ENCODE data around the gene PRPF39. TPM values are rescaled to one million over a fixed set of nuclear protein-coding genes. Genes with fewer than 3 reads are reported as not detected.
A peak's percentile ranks its signal among the peaks of the same experiment; 100 is the strongest.

Gene PRPF39
- total and polyA plus RNA-seq, 2 of the 13 experiments (the other 11 are each of a cell fraction or from before 2014, with no cell fraction given): 44.2 to 65.0 TPM

DNA sequence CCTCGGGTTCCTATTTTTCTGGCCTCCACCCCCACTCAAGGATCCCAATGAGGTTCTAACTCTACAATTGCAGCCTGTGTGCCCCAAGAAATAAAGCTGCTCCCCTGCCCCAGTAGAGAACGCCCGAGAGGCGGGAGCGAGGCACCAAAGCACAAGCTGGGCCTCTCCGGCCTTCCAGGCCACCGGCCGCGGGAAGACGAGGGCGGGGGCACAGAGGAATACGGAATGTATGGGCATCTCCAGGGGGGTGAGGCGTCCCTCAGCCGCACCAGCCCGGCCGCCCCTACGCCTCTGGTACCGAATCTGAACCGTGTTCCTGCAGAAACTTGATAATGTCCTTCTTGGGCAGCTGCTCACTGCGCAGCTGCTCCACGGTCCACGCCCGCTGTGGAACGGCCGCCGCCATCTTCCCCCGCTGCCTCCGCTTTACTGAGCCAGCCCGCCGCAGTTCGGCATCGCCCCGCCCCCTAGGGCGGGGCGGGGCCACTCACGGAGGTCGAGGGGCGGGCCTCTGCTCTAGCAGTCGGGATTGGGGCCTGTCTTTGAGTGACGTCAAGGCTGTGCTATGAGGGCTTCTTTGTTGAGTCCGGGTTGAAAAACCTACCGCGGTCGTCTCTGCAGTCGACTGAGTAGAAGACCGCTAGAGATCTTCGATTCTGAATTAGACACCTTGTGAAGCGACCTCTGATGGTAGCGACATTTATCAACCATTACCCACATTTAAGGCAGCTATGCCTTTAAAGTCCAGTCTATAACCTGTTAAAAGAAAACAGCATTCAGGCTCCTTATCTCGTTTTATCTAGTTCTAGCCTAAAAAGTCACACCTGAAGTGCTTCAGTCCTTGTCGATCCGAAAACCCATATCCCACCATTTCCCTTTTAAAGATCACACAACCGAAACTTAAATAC, 50.4 kb downstream of the PRPF39 start, which contains the start of gene FKBP3 (continued):
- TF ChIP-seq, protein P1, sequence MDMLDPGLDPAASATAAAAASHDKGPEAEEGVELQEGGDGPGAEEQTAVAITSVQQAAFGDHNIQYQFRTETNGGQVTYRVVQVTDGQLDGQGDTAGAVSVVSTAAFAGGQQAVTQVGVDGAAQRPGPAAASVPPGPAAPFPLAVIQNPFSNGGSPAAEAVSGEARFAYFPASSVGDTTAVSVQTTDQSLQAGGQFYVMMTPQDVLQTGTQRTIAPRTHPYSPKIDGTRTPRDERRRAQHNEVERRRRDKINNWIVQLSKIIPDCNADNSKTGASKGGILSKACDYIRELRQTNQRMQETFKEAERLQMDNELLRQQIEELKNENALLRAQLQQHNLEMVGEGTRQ (IDR thresholded peaks at IDR 0.05; ENCODE audit: low read depth, low read length): no peak
- TF ChIP-seq, protein P1 (CRISPR knock-in tag; IDR thresholded peaks at IDR 0.05; ENCODE audit: borderline replicate concordance): no peak
- TF ChIP-seq CBX2 (IDR thresholded peaks at IDR 0.05; ENCODE audit: low read depth, low read length) (no peak), CBX2 (CRISPR knock-in tag; IDR thresholded peaks at IDR 0.05; ENCODE audit: low read depth) (no peak), ZFY (CRISPR knock-in tag; IDR thresholded peaks at IDR 0.05) (peak; percentile 98), ZFP36L1 (CRISPR knock-in tag; IDR thresholded peaks at IDR 0.05) (no peak), POLR2G (IDR thresholded peaks at IDR 0.05; ENCODE audit: low read depth, low read length) (peak; percentile 92), CENPX (CRISPR knock-in tag; IDR thresholded peaks at IDR 0.05) (no peak), ZFP41 (CRISPR knock-in tag; IDR thresholded peaks at IDR 0.05; ENCODE audit: borderline replicate concordance) (no peak), ZNF788 (CRISPR knock-in tag; IDR thresholded peaks at IDR 0.05; ENCODE audit: borderline replicate concordance) (no peak), ZNF619 (CRISPR knock-in tag; IDR thresholded peaks at IDR 0.05) (no peak; the same call in 1 of the 2 replicates), ZNF296 (CRISPR knock-in tag; conservative IDR thresholded peaks at IDR 0.05) (0 out of 2 replicates have a peak, but pooled peaks have one; percentile 63), CENPT (CRISPR knock-in tag; IDR thresholded peaks at IDR 0.05; ENCODE audit: low read depth) (no peak), RAD21 (CRISPR knock-in tag; IDR thresholded peaks at IDR 0.05) (0 out of 2 replicates have a peak, but pooled peaks have one; percentile 22), HOXA5 (CRISPR knock-in tag; IDR thresholded peaks at IDR 0.05) (peak; percentile 47; the same call in 1 of the 2 replicates), ZNF263 (CRISPR knock-in tag; IDR thresholded peaks at IDR 0.05) (no peak; the same call in 1 of the 2 replicates), PITX1 (CRISPR knock-in tag; IDR thresholded peaks at IDR 0.05) (peak; percentile 30; the same call in 1 of the 2 replicates), SP140L (CRISPR knock-in tag; IDR thresholded peaks at IDR 0.05; ENCODE audit: borderline replicate concordance) (peak; percentile 18; the same call in 1 of the 2 replicates), FOXK1 (CRISPR knock-in tag; IDR thresholded peaks at IDR 0.05; ENCODE audit: borderline replicate concordance, low read depth) (peak; percentile 56; the same call in 1 of the 2 replicates), GTF2F1 (IDR thresholded peaks at IDR 0.05; ENCODE audit: low read length) (0 out of 2 replicates have a peak, but pooled peaks have one; percentile 10), PHF20 (CRISPR knock-in tag; IDR thresholded peaks at IDR 0.05) (no peak; the same call in none of the 2 replicates), KDM1A (CRISPR knock-in tag; IDR thresholded peaks at IDR 0.05) (no peak), TBP (CRISPR knock-in tag; IDR thresholded peaks at IDR 0.05) (no peak), SMC3 (IDR thresholded peaks at IDR 0.05; ENCODE audit: low read length) (no peak; the same call in 1 of the 2 replicates)
- TF ChIP-seq, protein P2, sequence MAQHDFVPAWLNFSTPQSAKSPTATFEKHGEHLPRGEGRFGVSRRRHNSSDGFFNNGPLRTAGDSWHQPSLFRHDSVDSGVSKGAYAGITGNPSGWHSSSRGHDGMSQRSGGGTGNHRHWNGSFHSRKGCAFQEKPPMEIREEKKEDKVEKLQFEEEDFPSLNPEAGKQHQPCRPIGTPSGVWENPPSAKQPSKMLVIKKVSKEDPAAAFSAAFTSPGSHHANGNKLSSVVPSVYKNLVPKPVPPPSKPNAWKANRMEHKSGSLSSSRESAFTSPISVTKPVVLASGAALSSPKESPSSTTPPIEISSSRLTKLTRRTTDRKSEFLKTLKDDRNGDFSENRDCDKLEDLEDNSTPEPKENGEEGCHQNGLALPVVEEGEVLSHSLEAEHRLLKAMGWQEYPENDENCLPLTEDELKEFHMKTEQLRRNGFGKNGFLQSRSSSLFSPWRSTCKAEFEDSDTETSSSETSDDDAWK (CRISPR knock-in tag; IDR thresholded peaks at IDR 0.05): no peak

Data from HepG2 (cell line).